Stomach smooth muscle (tissue), 2 donors: ENCODE results near the gene SLC45A1.

Source experiments
- H3K27ac ChIP-seq: one replicate; pipeline ENCODE4 v1.7.0; 2013; ENCODE audit warnings: mild to moderate bottlenecking, low read length, inconsistent platforms
- H3K27me3 ChIP-seq, 2 donors: one replicate each; pipeline ENCODE4 v1.7.0; 2013; ENCODE audit warnings: low read length in 2 of 2; ENCODE audit not compliant: insufficient read depth in 2 of 2, control insufficient read depth in 1 of 2
- H3K36me3 ChIP-seq, 2 donors: one replicate each; pipeline ENCODE4 v1.7.0; 2013; ENCODE audit warnings: low read length in 2 of 2; ENCODE audit not compliant: control insufficient read depth in 2 of 2, insufficient read depth in 2 of 2
- H3K4me1 ChIP-seq: one replicate; pipeline ENCODE4 v1.7.0; 2013; ENCODE audit warnings: low read length; ENCODE audit not compliant: control insufficient read depth, insufficient read depth
- H3K4me3 ChIP-seq, 2 donors: one replicate each; pipeline ENCODE4 v1.7.0; 2013; ENCODE audit warnings: low read length in 2 of 2
- H3K9ac ChIP-seq, 2 donors: one replicate each; pipeline ENCODE4 v1.7.0; 2013; ENCODE audit warnings: low read length in 2 of 2, mild to moderate bottlenecking in 1 of 2
- H3K9me3 ChIP-seq, 2 donors: one replicate each; pipeline ENCODE4 v1.7.0; 2013; ENCODE audit warnings: low read length in 2 of 2; ENCODE audit not compliant: control insufficient read depth in 2 of 2
- donor health status: healthy.
- donor health status: Pancreatic carcinoma.

The SLC45A1 gene

GRCh38 chr1:8325771-8326170 is 7.9 kb downstream of the SLC45A1 start:
- Histone ChIP-seq H3K36me3 (peaks cover 3 to 8% of the 10 kb centered on the region in 2 donors), H3K9me3 (no peaks in the 10 kb centered on the region), H3K9ac (no peak overlapping the region), H3K27me3 (no peaks in the 10 kb centered on the region), H3K27ac (no peak overlapping the region), H3K4me1 (no peaks in the 10 kb centered on the region), H3K4me3 (no peak overlapping the region)

GRCh38 chr1:8326265-8326664 is 8.4 kb downstream of the SLC45A1 start:
- no peaks in the 10 kb centered on the region for H3K27me3 ChIP-seq
- no peak overlapping the region for H3K9ac ChIP-seq
- H3K4me3 ChIP-seq, result no peak overlapping the region
- no peak overlapping the region for H3K27ac ChIP-seq
- H3K4me1 ChIP-seq, result no peaks in the 10 kb centered on the region
- H3K9me3 ChIP-seq, result no peaks in the 10 kb centered on the region
- peaks cover 3 to 8% of the 10 kb centered on the region in 2 donors for H3K36me3 ChIP-seq

DNA sequence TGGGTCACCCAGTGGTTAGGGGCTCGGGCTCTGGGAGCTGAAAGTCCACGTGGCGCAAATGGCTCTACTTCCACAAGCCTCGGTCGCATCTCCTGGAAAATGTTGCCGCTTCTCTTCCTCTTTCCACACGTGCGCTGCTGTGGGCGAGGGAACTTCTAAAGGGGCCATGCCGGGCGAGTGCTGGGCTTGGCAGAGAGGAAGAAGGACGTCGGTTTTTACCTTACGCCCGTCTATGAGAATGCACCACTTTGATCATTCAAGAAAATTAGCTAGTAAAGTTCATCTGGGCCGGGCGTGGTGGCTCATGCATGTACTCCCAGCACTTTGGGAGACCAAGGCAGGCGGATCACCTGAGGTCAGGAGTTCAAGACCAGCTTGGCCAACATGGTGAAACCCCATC is 10.4 kb downstream of the SLC45A1 start:
- Histone ChIP-seq H3K36me3 (peaks cover 3 to 8% of the 10 kb centered on the region in 2 donors), H3K4me1 (no peaks in the 10 kb centered on the region), H3K9me3 (no peaks in the 10 kb centered on the region), H3K9ac (no peak overlapping the region), H3K27me3 (no peaks in the 10 kb centered on the region), H3K4me3 (no peak overlapping the region), H3K27ac (no peak overlapping the region)

GRCh38 chr1:8329439-8329838 is 11.5 kb downstream of the SLC45A1 start:
- H3K9ac ChIP-seq, result no peak overlapping the region
- H3K4me1 ChIP-seq, result no peaks in the 10 kb centered on the region
- H3K27me3 ChIP-seq, result no peaks in the 10 kb centered on the region
- no peak overlapping the region for H3K27ac ChIP-seq
- no peak overlapping the region for H3K4me3 ChIP-seq
- no peaks in the 10 kb centered on the region for H3K9me3 ChIP-seq
- peaks cover 3 to 8% of the 10 kb centered on the region in 2 donors for H3K36me3 ChIP-seq

DNA sequence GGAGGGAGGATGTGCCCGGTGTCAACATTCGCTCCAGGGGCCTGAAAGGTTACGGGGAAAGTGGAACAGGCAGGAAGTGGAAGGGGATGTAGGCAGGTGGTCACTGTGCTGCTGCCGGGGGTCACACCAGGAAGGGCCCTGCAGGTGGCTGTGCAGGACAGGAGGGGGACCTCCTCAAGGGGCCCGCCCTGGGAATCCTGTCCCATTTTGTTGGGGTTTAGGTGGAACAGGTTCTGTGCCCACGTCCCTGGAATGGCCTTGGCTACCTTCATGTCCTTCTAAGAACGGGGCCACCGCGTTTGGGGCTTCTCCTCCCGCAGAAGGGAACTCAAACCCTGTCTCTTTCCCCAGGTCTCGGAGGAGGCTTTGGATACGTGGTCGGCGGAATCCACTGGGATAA is 11.9 kb downstream of the SLC45A1 start:
- H3K4me1 ChIP-seq, result no peaks in the 10 kb centered on the region
- H3K27me3 ChIP-seq, result no peaks in the 10 kb centered on the region
- no peak overlapping the region for H3K27ac ChIP-seq
- no peaks in the 10 kb centered on the region for H3K9me3 ChIP-seq
- H3K9ac ChIP-seq, result no peak overlapping the region
- peaks cover 3 to 6% of the 10 kb centered on the region in 2 donors for H3K36me3 ChIP-seq
- H3K4me3 ChIP-seq, result no peak overlapping the region

DNA sequence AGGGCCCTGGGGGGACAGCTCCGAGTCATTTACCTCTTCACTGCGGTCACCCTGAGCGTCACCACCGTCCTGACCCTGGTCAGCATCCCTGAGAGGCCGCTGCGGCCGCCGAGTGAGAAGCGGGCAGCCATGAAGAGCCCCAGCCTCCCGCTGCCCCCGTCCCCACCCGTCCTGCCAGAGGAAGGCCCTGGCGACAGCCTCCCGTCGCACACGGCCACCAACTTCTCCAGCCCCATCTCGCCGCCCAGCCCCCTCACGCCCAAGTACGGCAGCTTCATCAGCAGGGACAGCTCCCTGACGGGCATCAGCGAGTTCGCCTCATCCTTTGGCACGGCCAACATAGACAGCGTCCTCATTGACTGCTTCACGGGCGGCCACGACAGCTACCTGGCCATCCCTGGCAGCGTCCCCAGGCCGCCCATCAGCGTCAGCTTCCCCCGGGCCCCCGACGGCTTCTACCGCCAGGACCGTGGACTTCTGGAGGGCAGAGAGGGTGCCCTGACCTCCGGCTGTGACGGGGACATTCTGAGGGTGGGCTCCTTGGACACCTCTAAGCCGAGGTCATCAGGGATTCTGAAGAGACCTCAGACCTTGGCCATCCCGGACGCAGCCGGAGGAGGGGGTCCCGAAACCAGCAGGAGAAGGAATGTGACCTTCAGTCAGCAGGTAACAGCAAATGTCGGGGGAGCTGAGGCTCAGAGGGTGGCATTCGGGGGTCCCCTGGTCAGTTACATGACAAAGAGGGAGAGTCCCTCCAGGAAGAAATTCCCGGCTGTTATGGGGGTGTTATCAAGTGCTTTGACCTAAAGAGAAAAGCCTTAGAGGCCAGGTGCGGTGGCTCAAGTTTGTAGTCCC is 12.6 kb downstream of the SLC45A1 start:
- no peak overlapping the region for H3K4me3 ChIP-seq
- no peaks in the 10 kb centered on the region for H3K4me1 ChIP-seq
- H3K9me3 ChIP-seq, result no peaks in the 10 kb centered on the region
- no peak overlapping the region for H3K27ac ChIP-seq
- H3K36me3 ChIP-seq, result peaks cover 3 to 6% of the 10 kb centered on the region in 2 donors
- H3K27me3 ChIP-seq, result no peaks in the 10 kb centered on the region
- no peak overlapping the region for H3K9ac ChIP-seq

- Histone ChIP-seq H3K9me3 (no peaks in the 10 kb centered on the region), H3K27me3 (no peaks in the 10 kb centered on the region), H3K9ac (no peak overlapping the region), H3K27ac (no peak overlapping the region), H3K4me3 (no peak overlapping the region), H3K36me3 (peaks cover 0 to 3% of the 10 kb centered on the region in 2 donors), H3K4me1 (no peaks in the 10 kb centered on the region)
These were observed 14.9 kb downstream of the SLC45A1 start for GRCh38 chr1:8332806-8333205.

GRCh38 chr1:8333246-8333987 is 15.5 kb downstream of the SLC45A1 start:
- Histone ChIP-seq H3K4me3 (no peak overlapping the region), H3K27me3 (no peaks in the 10 kb centered on the region), H3K4me1 (no peaks in the 10 kb centered on the region), H3K9me3 (no peaks in the 10 kb centered on the region), H3K36me3 (peaks cover 0 to 5% of the 10 kb centered on the region in 2 donors), H3K9ac (no peak overlapping the region), H3K27ac (no peak overlapping the region)

GRCh38 chr1:8334106-8334851 is 16.4 kb downstream of the SLC45A1 start:
- Histone ChIP-seq H3K27ac (no peak overlapping the region), H3K9ac (no peak overlapping the region), H3K4me3 (no peak overlapping the region), H3K9me3 (no peaks in the 10 kb centered on the region), H3K4me1 (no peaks in the 10 kb centered on the region), H3K36me3 (peaks cover 0 to 5% of the 10 kb centered on the region in 2 donors), H3K27me3 (no peaks in the 10 kb centered on the region)

DNA sequence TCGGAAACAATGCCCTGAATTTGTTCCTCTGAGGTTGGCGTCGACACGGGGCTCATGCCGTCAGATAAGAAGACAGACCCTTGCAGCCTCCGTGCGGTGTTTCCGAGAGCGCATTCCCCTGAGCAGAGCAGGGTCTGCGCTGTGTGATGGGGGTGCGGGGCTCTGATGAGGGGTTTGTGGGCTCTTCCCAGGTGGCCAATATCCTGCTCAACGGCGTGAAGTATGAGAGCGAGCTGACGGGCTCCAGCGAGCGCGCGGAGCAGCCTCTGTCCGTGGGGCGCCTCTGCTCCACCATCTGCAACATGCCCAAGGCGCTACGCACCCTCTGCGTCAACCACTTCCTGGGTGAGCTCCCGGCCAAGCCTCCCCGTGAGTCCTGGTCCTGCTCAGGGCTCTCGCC is 17.3 kb downstream of the SLC45A1 start:
- H3K36me3 ChIP-seq, result peaks cover 0 to 5% of the 10 kb centered on the region in 2 donors
- no peak overlapping the region for H3K9ac ChIP-seq
- no peak overlapping the region for H3K27ac ChIP-seq
- no peak overlapping the region for H3K4me3 ChIP-seq
- H3K27me3 ChIP-seq, result no peaks in the 10 kb centered on the region
- H3K9me3 ChIP-seq, result no peaks in the 10 kb centered on the region
- no peaks in the 10 kb centered on the region for H3K4me1 ChIP-seq
